BJ (cell line): ENCODE data around the gene USP38. TPM values are rescaled to one million over a fixed set of nuclear protein-coding genes. Genes with fewer than 3 reads are reported as not detected.
"Not testable (repeated sequence)": the region's sequence is repeated elsewhere in the genome, so short reads cannot be mapped to it uniquely, and the experiment has no call there.

ENCODE experiments used
- CTCF ChIA-PET: fragments of 350-600 bp; formaldehyde crosslinking; extraction: SDS; loops from one replicate; lab custom pipeline; 2021; ENCODE audit warnings: antibody characterized with exemption, inconsistent platforms; lab: Yijun Ruan, JAX
- POLR2A ChIA-PET: fragments of 300-600 bp; sonication (Branson Sonifier 250); formaldehyde crosslinking; extraction: SDS; loops from one replicate; lab custom pipeline; 2021; ENCODE audit warnings: antibody characterized with exemption; lab: Charles Lee
- DNase-seq: peaks from one replicate; pipeline ENCODE4 v3.0.0-alpha.2; 2011; ENCODE audit warnings: low read depth
- H3K27me3 ChIP-seq: 2 replicates; pipeline ENCODE4 v1.6.0; 2011; ENCODE audit warnings: low read length; ENCODE audit not compliant: control insufficient read depth, insufficient read depth
- H3K36me3 ChIP-seq: 2 replicates; pipeline ENCODE4 v1.5.1; 2011; ENCODE audit warnings: low read length; ENCODE audit not compliant: control insufficient read depth, insufficient read depth
- H3K4me3 ChIP-seq: 2 replicates; pipeline ENCODE4 v1.5.1; 2011; ENCODE audit warnings: low read depth, mild to moderate bottlenecking, control low read depth, low read length
- CTCF ChIP-seq: IDR thresholded peaks from 2 replicates; pipeline ENCODE4 v1.5.1; 2011; ENCODE audit warnings: low read depth, mild to moderate bottlenecking, control low read depth, inconsistent platforms, low read length, moderate library complexity; ENCODE audit not compliant: insufficient read depth
- polyA plus RNA-seq: library from polyadenylated mRNA; depleted of rRNA; stranded (reverse); fragments of >200 nt; gene quantifications from 2 replicates; pipeline ENCODE4 v1.2.3, GENCODE V29; 2011

The USP38 gene
- polyA plus RNA-seq, 1 experiment = 10.8 TPM

GRCh38 chr4:143256456-143256855, 71.7 kb downstream of the USP38 start:
- no peak for TF ChIP-seq CTCF
- H3K4me3 ChIP-seq = no peak overlapping the region
- ChIA-PET CTCF (no interaction called here), POLR2A (no interaction called here)
- no peaks in the 10 kb centered on the region for H3K27me3 ChIP-seq
- no peaks in the 10 kb centered on the region for H3K36me3 ChIP-seq
- no peak for DNase-seq

GRCh38 chr4:143257356-143257755, 72.6 kb downstream of the USP38 start:
- CTCF ChIA-PET = no interaction called here

GRCh38 chr4:143260750-143261149, 76.0 kb downstream of the USP38 start:
- ChIA-PET POLR2A (no interaction called here), CTCF (interaction anchor here (0.6 to 0.8 kb wide), 2 partner anchors 12 to 35 kb away, joined by 3 read pairs; no protein-coding TSS in a partner anchor)
- Histone ChIP-seq H3K4me3 (no peak overlapping the region), H3K36me3 (no peaks in the 10 kb centered on the region), H3K27me3 (no peaks in the 10 kb centered on the region)
- TF ChIP-seq CTCF = no peak
- peak; percentile 35 for DNase-seq

More at GRCh38 chr4:143257356-143257755, 72.6 kb downstream of the USP38 start:
- H3K4me3 ChIP-seq = no peak overlapping the region
- no peaks in the 10 kb centered on the region for H3K27me3 ChIP-seq
- no peak for TF ChIP-seq CTCF
- no peaks in the 10 kb centered on the region for H3K36me3 ChIP-seq
- POLR2A ChIA-PET = no interaction called here
- DNase-seq = no peak

GRCh38 chr4:143262838-143263237, 78.1 kb downstream of the USP38 start:
- ChIA-PET POLR2A (no interaction called here), CTCF (interaction anchor here (0.6 to 0.9 kb wide), 2 partner anchors 22 to 1512 kb away, joined by 3 read pairs; no protein-coding TSS in a partner anchor)
- no peaks in the 10 kb centered on the region for H3K27me3 ChIP-seq

GRCh38 chr4:143267690-143268089, 83.0 kb downstream of the USP38 start:
- CTCF ChIA-PET = interaction anchor here (1.0 kb wide), 1 partner anchor 14 kb away, joined by 3 read pairs; no protein-coding TSS in a partner anchor
- POLR2A ChIA-PET, DNase-seq, H3K36me3 ChIP-seq, H3K4me3 ChIP-seq, H3K27me3 ChIP-seq: not testable (repeated sequence)

More at GRCh38 chr4:143262838-143263237, 78.1 kb downstream of the USP38 start:
- DNase-seq = no peak
- Histone ChIP-seq H3K36me3 (no peaks in the 10 kb centered on the region), H3K4me3 (no peak overlapping the region)
- TF ChIP-seq CTCF = no peak
